ENCODE data around the gene MXRA8. TPM values are rescaled to one million over a fixed set of nuclear protein-coding genes. Genes with fewer than 3 reads are reported as not detected.

Gene MXRA8
- total RNA-seq, 6 experiments from 2014 or later = 2.2 to 11.9 (median 3.3) TPM

DNA sequence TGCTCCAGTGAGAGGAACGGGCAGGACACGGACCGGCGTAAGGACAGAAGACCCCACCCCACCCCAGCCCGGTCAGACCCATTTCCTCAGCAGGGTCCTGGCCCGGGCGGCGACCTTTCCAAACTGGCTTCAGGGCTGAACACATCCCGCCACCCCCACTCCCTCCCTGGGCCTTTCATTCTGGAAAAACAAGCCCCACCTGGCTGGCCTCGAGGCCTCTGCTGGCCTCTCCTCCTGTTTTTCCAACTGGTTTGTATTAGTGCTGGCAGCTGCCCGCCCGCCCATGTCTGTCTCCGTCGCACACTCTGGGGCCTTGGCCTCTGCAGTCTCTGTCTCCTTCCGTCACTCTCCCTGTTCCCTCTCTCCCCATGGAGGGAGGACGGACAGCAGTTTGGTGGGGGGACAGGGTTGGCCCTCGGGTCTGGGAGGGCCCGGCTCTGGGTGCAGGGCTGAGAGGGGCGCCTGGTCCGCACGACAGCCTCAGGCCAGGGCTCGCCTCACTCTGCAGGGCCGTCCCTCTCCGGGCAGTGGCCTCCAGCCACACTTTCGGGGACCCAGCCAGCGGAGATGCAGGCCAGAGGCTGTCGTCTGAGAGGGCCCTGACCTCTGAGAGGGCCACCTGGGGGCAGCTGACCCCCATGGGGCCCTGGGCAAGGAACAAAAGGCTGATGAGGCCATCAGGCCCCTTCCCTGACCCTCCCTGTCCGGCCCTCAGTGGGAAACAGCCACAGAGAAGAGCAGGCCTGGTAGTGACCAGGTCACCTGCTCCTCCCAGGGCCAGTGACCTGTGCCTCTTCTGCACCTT is 1.5 kb upstream of the MXRA8 start:
- Histone ChIP-seq H3K27ac (no peak overlapping the region), H3K9me3 (no peaks in the 10 kb centered on the region), H3K4me3 (no peak overlapping the region), H3K27me3 (no peaks in the 10 kb centered on the region), H3K36me3 (no peaks in the 10 kb centered on the region), H3K4me1 (no peaks in the 10 kb centered on the region)
- no peak for DNase-seq
- whole genome bisulfite sequencing (ENCODE audit: insufficient coverage, low coverage, low lambda C conversion rate, missing lambda C conversion rate) = 53% methylated on average over 6 of the region's 28 CpGs
- TF ChIP-seq, protein P1, sequence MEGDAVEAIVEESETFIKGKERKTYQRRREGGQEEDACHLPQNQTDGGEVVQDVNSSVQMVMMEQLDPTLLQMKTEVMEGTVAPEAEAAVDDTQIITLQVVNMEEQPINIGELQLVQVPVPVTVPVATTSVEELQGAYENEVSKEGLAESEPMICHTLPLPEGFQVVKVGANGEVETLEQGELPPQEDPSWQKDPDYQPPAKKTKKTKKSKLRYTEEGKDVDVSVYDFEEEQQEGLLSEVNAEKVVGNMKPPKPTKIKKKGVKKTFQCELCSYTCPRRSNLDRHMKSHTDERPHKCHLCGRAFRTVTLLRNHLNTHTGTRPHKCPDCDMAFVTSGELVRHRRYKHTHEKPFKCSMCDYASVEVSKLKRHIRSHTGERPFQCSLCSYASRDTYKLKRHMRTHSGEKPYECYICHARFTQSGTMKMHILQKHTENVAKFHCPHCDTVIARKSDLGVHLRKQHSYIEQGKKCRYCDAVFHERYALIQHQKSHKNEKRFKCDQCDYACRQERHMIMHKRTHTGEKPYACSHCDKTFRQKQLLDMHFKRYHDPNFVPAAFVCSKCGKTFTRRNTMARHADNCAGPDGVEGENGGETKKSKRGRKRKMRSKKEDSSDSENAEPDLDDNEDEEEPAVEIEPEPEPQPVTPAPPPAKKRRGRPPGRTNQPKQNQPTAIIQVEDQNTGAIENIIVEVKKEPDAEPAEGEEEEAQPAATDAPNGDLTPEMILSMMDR (IDR thresholded peaks at IDR 0.05) = no peak
- TF ChIP-seq POLR2A (IDR thresholded peaks at IDR 0.05) = no peak
- ATAC-seq = no peak
- intact Hi-C loops (cut with DNase I) = no loop called here

- WGBS (ENCODE audit: insufficient coverage, low coverage, low lambda C conversion rate, missing lambda C conversion rate) = 48% methylated on average over 4 of the region's 6 CpGs
- no peak for TF ChIP-seq POLR2A (IDR thresholded peaks at IDR 0.05)
- TF ChIP-seq, protein P1 (IDR thresholded peaks at IDR 0.05) = no peak
- no peaks in the 10 kb centered on the region for H3K36me3 ChIP-seq
- intact Hi-C loops (cut with DNase I) = no loop called here
- no peak overlapping the region for H3K4me3 ChIP-seq
- H3K4me1 ChIP-seq = no peaks in the 10 kb centered on the region
- DNase-seq (no peak), ATAC-seq (no peak)
- no peak overlapping the region for H3K27ac ChIP-seq
- peaks cover 0 to 4% of the 10 kb centered on the region in 2 donors for H3K27me3 ChIP-seq
- H3K9me3 ChIP-seq = no peaks in the 10 kb centered on the region
Observed at GRCh38 chr1:1359308-1359663, 931 bp upstream of the MXRA8 start.

DNA sequence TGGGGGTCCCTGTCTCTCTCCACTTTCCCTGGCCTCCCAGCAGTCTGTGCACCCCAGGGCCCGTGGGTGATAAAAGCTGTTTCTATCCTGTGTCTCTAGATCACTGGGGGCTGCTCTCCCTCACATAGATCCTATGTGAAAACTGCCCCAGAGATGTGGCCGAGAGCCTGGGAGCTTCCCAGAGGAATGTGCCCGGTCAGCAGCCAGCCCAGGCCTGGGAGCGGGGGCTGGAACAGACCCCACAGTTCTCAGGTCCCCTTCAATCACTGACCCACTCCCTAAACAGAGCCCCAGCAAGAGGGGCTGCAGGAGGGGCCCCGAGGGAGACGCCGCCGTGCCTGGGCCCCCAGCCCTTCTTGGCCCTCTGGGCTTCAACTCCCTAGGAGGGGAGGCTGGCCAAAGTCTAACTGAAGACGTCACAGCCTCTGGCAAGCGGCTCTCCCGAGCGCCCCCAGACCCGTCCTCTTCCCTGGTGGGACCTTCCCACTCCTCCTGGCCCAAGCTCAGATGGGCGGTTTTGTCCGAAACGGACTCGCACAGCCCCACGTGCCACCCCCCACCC is 403 bp downstream of the MXRA8 start:
- intact Hi-C loops (cut with DNase I) = no loop called here
- H3K4me1 ChIP-seq = no peaks in the 10 kb centered on the region
- 57% methylated on average over 1 of the region's 18 CpGs for WGBS (ENCODE audit: insufficient coverage, low coverage, low lambda C conversion rate, missing lambda C conversion rate)
- H3K27me3 ChIP-seq = peaks cover 0 to 5% of the 10 kb centered on the region in 2 donors
- H3K27ac ChIP-seq = peak overlapping the region; percentile 33 to 47 (median 43)
- no peaks in the 10 kb centered on the region for H3K9me3 ChIP-seq
- no peak for TF ChIP-seq POLR2A (IDR thresholded peaks at IDR 0.05)
- TF ChIP-seq, protein P1 (IDR thresholded peaks at IDR 0.05) = no peak
- no peaks in the 10 kb centered on the region for H3K36me3 ChIP-seq
- H3K4me3 ChIP-seq = peak overlapping the region; percentile 11 to 27 (median 14)
- DNase-seq (peak in 1 of 3 donors; percentile 17), ATAC-seq (no peak)

DNA sequence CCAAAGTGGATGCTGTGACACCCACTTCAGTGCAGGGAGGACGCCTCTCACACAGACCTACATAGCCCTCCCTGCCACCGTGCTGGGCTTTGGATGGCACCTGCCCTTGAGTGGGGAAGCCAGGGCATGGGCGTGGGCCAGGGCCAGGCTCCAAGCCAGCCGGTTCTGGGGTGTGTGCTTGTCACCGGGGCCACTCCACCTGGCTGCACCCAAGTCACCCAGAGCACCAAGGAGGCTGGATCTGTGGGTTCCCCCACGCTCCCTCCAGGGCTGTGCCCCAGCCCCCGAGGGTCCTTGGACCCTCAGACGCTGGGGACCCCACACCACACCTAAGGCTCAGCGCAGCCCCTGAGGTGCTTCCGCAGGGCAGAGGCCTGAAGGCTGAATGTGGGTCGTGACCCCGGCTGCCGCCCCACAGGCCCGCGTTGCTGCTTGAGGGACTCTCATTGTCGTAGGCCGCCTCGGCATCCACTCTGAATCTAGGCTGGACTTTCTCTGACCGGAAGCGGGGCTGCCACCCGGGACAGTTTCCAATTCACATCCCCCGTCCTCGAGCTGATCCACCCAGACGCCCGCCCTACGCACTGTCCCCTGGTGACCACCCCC is 1.5 kb downstream of the MXRA8 start:
- no peak overlapping the region for H3K27ac ChIP-seq
- H3K36me3 ChIP-seq = no peaks in the 10 kb centered on the region
- TF ChIP-seq, protein P1 (IDR thresholded peaks at IDR 0.05) = no peak
- no peak for TF ChIP-seq POLR2A (IDR thresholded peaks at IDR 0.05)
- intact Hi-C loops (cut with DNase I) = no loop called here
- ATAC-seq = no peak
- H3K4me3 ChIP-seq = no peak overlapping the region
- no peaks in the 10 kb centered on the region for H3K4me1 ChIP-seq
- peak in 1 of 3 donors; percentile 21 for DNase-seq
- H3K27me3 ChIP-seq = peaks cover 0 to 5% of the 10 kb centered on the region in 2 donors
- no CpG with 5 or more reads among the region's 26 CpGs for WGBS (ENCODE audit: insufficient coverage, low coverage, low lambda C conversion rate, missing lambda C conversion rate)
- no peaks in the 10 kb centered on the region for H3K9me3 ChIP-seq
